Measurements from ENCODE around the gene MYO3A. TPM values are rescaled to one million over a fixed set of nuclear protein-coding genes. Genes with fewer than 3 reads are reported as not detected.
A peak's percentile ranks its signal among the peaks of the same experiment; 100 is the strongest.

The MYO3A gene
- total and polyA plus RNA-seq, 2 donors from 2014 or later, result 1.9 to 3.1 TPM

- no peaks in the 10 kb centered on the region for H3K36me3 ChIP-seq (ENCODE audit: control insufficient read depth in 2 of 3, insufficient read depth in 3 of 3, low read length in 3 of 3)
- H3K27me3 ChIP-seq (ENCODE audit: control insufficient read depth, insufficient read depth, low read length), result peaks cover 13% of the 10 kb centered on the region
- H3K9ac ChIP-seq (ENCODE audit: low read length in 3 of 3), result no peak overlapping the region
- H3K4me3 ChIP-seq (ENCODE audit: low read length in 3 of 3), result no peak overlapping the region
- FAIRE-seq (no peak), DNase-seq (peak in 1 of 5 donors; percentile 18)
- no peaks in the 10 kb centered on the region for H3K4me1 ChIP-seq (ENCODE audit: control insufficient read depth in 2 of 3, insufficient read depth in 2 of 3, low read depth in 1 of 3, low read length in 3 of 3)
- intact Hi-C loops (cut with DNase I), result no loop called here
- TF ChIP-seq CTCF (IDR thresholded peaks at IDR 0.05; ENCODE audit: borderline replicate concordance, extremely low read depth, insufficient read depth), result no peak
- no peaks in the 10 kb centered on the region for H3K9me3 ChIP-seq (ENCODE audit: control insufficient read depth in 2 of 3, insufficient read depth in 1 of 3, low read length in 3 of 3)
- H3K27ac ChIP-seq (ENCODE audit: low read depth in 2 of 2, low read length in 2 of 2), result no peak overlapping the region
Measured at GRCh38 chr10:26225322-26225721, 291.3 kb downstream of the MYO3A start.

GRCh38 chr10:26227786-26228185 lies 293.8 kb downstream of the MYO3A start:
- FAIRE-seq, result no peak
- intact Hi-C loops (cut with DNase I), result no loop called here
- TF ChIP-seq CTCF (IDR thresholded peaks at IDR 0.05; ENCODE audit: borderline replicate concordance, extremely low read depth, insufficient read depth), result no peak

GRCh38 chr10:26232174-26232573 lies 298.1 kb downstream of the MYO3A start:
- no peak for TF ChIP-seq CTCF (IDR thresholded peaks at IDR 0.05; ENCODE audit: borderline replicate concordance, extremely low read depth, insufficient read depth)
- DNase-seq (no peak), FAIRE-seq (no peak)
- Histone ChIP-seq H3K9me3 (ENCODE audit: control insufficient read depth in 2 of 3, insufficient read depth in 1 of 3, low read length in 3 of 3) (no peaks in the 10 kb centered on the region), H3K9ac (ENCODE audit: low read length in 3 of 3) (no peak overlapping the region), H3K27ac (ENCODE audit: low read depth in 2 of 2, low read length in 2 of 2) (no peak overlapping the region), H3K4me1 (ENCODE audit: control insufficient read depth in 2 of 3, insufficient read depth in 2 of 3, low read depth in 1 of 3, low read length in 3 of 3) (no peaks in the 10 kb centered on the region), H3K4me3 (ENCODE audit: low read length in 3 of 3) (no peak overlapping the region), H3K27me3 (ENCODE audit: control insufficient read depth, insufficient read depth, low read length) (no peaks in the 10 kb centered on the region), H3K36me3 (ENCODE audit: control insufficient read depth in 2 of 3, insufficient read depth in 3 of 3, low read length in 3 of 3) (no peaks in the 10 kb centered on the region)
- intact Hi-C loops (cut with DNase I), result no loop called here

More at GRCh38 chr10:26227786-26228185, 293.8 kb downstream of the MYO3A start:
- DNase-seq, result no peak
- Histone ChIP-seq H3K9me3 (ENCODE audit: control insufficient read depth in 2 of 3, insufficient read depth in 1 of 3, low read length in 3 of 3) (no peaks in the 10 kb centered on the region), H3K4me3 (ENCODE audit: low read length in 3 of 3) (no peak overlapping the region), H3K4me1 (ENCODE audit: control insufficient read depth in 2 of 3, insufficient read depth in 2 of 3, low read depth in 1 of 3, low read length in 3 of 3) (no peaks in the 10 kb centered on the region), H3K27ac (ENCODE audit: low read depth in 2 of 2, low read length in 2 of 2) (no peak overlapping the region), H3K27me3 (ENCODE audit: control insufficient read depth, insufficient read depth, low read length) (peaks cover under 1% of the 10 kb centered on the region), H3K36me3 (ENCODE audit: control insufficient read depth in 2 of 3, insufficient read depth in 3 of 3, low read length in 3 of 3) (no peaks in the 10 kb centered on the region), H3K9ac (ENCODE audit: low read length in 3 of 3) (no peak overlapping the region)

GRCh38 chr10:26235761-26236160 lies 301.7 kb downstream of the MYO3A start:
- no peak for TF ChIP-seq CTCF (IDR thresholded peaks at IDR 0.05; ENCODE audit: borderline replicate concordance, extremely low read depth, insufficient read depth)
- no peaks in the 10 kb centered on the region for H3K36me3 ChIP-seq (ENCODE audit: control insufficient read depth in 2 of 3, insufficient read depth in 3 of 3, low read length in 3 of 3)
- H3K4me3 ChIP-seq (ENCODE audit: low read length in 3 of 3), result no peak overlapping the region
- no peaks in the 10 kb centered on the region for H3K27me3 ChIP-seq (ENCODE audit: control insufficient read depth, insufficient read depth, low read length)
- FAIRE-seq, result no peak
- H3K4me1 ChIP-seq (ENCODE audit: control insufficient read depth in 2 of 3, insufficient read depth in 2 of 3, low read depth in 1 of 3, low read length in 3 of 3), result no peaks in the 10 kb centered on the region
- no peaks in the 10 kb centered on the region for H3K9me3 ChIP-seq (ENCODE audit: control insufficient read depth in 2 of 3, insufficient read depth in 1 of 3, low read length in 3 of 3)
- no peak overlapping the region for H3K9ac ChIP-seq (ENCODE audit: low read length in 3 of 3)
- intact Hi-C loops (cut with DNase I), result no loop called here
- no peak for DNase-seq
- no peak overlapping the region for H3K27ac ChIP-seq (ENCODE audit: low read depth in 2 of 2, low read length in 2 of 2)

All from kidney (tissue), 14 donors.